Fibroblast of skin of scalp (primary cell): ENCODE data around the gene DIPK1B.

Experiments used
- DNase-seq: peaks from one replicate; pipeline ENCODE4 v3.0.0-alpha.2; 2013

The DIPK1B gene

DNA sequence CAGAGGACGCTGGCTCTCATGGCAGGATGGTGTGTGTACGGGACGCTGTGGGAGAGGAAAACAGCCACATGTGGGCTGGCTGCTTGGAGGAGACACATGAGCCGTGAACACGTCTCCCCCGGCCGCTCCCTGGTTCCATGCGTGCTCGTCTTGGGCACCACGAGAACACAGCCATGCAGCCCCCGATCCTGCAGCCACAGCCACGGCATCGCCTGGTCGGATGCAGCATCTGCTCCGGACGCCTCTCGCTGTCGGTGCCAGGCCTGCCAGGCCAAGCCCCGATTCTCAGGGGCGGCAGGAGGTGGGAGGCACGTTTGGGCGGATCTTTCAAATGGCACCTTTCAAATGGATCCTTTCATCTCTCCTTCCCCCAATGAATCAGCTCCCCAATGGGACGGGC is 27.1 kb downstream of the DIPK1B start:
- no peak for DNase-seq

- DNase-seq = no peak
Measured at GRCh38 chr9:136740069-136740468, 27.7 kb downstream of the DIPK1B start.

DNA sequence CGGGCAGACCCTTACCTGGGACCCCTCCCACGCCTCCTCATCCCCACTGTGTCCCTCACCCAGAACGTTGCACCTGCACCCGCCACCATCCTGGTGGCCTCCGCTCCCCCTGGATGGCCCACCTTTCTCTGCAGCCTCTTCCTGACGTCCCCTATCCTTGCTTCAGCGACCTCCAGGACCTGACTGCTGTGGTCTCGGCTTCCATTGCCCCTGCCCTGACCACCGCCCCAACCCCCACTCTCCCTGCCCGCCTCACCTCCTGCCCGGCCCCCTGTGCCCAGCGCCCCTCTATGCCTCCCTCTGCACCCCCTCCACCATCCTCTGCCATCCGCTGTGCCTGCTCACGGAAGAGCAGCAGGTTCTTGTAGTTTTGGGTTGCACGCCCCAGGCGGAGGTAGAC is 28.1 kb downstream of the DIPK1B start:
- no peak for DNase-seq

GRCh38 chr9:136740971-136741882 is 28.9 kb downstream of the DIPK1B start:
- DNase-seq = no peak

GRCh38 chr9:136741883-136742571 is 29.7 kb downstream of the DIPK1B start:
- no peak for DNase-seq

GRCh38 chr9:136742591-136743391 is 30.4 kb downstream of the DIPK1B start, which contains the start of gene LCN10:
Gene LCN10, minus strand, starts transcription at chr9:136742940. Its CDS starts 37 bp downstream, at chr9:136742903.
- DNase-seq = no peak

GRCh38 chr9:136743639-136744211 is 31.4 kb downstream of the DIPK1B start:
- DNase-seq = no peak

DNA sequence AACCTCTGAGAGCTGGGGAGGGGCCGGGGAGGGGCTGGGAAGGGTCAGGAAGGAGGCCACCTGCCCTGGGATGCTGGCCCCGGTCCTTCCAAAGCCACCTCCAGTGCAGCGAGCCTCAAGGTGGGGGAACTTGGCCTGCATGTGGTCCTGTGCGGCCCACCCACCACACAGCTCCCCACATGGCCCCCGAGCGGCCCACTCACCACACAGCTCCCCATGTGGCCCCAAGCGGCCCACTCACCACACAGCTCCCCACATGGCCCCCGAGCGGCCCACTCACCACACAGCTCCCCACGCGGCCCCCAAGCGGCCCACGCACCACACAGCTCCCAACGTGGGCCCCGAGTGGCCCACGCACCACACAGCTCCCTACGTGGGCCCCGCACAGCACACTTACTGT is 32.4 kb downstream of the DIPK1B start:
- DNase-seq = no peak

GRCh38 chr9:136745389-136746154 is 33.2 kb downstream of the DIPK1B start:
- no peak for DNase-seq

GRCh38 chr9:136746155-136746490 is 33.8 kb downstream of the DIPK1B start:
- DNase-seq = no peak

DNA sequence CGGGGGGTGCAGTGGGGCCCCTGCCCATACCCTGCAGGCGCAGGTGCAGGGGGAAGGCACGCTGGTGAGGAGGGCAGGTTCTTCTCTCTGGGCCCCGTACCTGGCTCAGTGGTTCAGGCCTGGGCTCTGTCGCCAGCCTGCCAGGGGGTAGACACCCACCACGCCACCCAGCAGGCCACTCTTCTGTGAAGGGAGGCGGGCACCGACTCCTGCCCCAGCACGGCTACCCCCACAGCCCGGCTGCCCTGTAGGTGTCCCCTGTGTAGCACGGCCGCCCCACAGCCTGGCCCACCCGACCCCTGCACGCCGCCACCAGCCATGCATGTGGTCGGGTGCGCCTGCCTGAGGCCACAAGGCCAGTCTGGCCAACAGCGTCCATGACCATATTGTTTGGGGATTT is 34.2 kb downstream of the DIPK1B start:
- DNase-seq = no peak

- DNase-seq = no peak
Measured at GRCh38 chr9:136747161-136748060, 35.0 kb downstream of the DIPK1B start.

DNA sequence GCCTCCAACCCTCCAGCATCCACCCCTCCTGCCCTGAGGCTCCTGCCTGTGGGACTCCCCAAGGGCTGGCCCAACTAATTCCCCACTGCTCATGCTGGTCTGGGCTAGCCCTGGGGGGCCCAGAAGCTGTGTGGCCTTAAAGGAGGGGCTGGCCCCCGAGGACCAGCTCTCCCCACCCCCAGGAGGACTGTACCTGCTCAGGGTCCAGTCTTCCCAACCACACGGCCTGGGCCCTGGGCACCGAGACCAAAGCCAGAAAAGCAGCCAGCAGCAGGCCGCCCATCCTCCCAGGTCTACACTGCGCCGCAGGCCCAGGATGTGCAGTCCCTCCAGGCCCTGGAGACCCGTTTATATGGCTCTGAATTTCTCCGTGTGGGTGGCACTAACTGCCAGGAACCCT is 35.8 kb downstream of the DIPK1B start, which contains the start of gene LCN6:
LCN6 (minus strand) TSS at position 325 of the 400 bp plus-strand sequence; CDS start at position 283, 42 bp downstream.
- DNase-seq = no peak

GRCh38 chr9:136748666-136749611 is 36.6 kb downstream of the DIPK1B start:
- DNase-seq = no peak

- DNase-seq = no peak
Measured at GRCh38 chr9:136750526-136750925, 38.2 kb downstream of the DIPK1B start.

DNA sequence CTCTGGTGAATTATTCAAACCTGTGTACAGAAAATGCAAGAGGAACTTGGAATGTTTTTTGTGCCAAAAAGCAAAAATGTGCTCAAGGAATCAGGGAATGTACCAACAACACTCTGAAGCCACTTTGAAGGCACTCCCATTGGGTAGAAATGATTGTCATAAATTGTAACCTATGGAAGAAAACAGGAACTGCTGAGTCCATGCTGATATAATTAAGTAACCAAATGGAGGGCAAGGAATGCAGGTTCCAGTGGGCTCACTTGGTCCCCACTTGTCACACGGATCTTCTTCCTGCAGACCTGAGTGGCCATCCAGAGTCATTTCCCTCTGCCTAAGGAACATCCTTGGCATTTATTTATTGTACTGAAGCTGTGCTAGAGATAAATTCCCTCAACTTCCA is 38.9 kb downstream of the DIPK1B start:
- no peak for DNase-seq

- no peak for DNase-seq
Measured at GRCh38 chr9:136751814-136752213, 39.4 kb downstream of the DIPK1B start.

DNA sequence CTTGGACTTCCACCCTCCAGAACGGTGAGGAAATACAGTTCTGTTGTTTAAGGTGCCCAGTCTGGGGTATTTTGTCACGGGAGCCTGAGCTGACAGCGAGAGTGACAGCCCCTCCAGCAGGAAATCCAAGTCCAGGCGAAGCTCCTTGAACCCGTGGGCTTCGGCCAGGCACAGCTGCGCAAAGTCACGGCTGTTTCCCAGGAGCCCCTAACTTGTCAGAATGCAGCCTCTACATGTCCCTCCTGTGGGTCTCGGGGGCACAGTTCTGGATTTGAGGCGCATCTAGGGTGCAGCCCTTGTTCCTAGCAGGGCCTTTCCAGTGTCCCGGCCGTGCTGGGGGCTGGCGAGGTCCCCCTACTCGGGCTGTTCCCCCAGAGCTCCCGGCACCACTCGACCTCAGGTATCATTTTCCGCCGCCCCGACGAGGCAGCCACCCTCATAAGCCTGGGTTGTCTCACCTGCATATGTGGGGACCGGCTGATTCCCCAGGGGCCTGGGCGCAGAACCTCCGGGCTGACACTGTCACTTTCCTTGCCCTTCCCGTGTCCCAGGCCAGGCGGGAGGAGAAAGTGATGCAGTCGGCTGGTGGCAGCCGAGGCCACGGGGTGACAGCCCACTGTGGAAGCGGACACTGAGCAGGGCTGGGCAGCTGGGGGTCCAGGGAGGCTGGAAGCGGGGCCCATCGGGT is 41.1 kb downstream of the DIPK1B start:
- DNase-seq = no peak

- no peak for DNase-seq
Measured at GRCh38 chr9:136754059-136754572, 41.7 kb downstream of the DIPK1B start.
